Measurements from ENCODE around the gene NFAT5.

The NFAT5 gene

DNA sequence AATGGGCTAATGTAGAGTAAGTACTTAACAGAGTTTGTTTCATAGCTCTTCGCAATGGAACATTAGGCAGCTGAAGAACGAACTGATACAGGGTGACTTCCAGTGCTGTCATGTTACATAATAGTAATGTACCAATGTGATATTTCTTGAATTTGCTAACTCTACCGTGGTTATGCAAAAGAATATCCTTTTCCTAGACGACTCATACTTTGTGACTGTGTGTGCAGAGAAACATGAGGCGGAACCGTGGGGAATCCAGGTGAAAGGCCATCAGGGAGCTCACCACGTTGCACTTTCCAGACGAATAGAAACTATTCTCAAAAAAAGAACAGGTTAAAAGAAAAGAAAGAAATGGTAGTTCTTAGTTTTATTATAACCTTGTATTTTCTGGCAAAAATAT, 175.8 kb downstream of the NFAT5 start:
- DNase-seq (ENCODE audit: low read depth in 2 of 2), result no peak

DNA sequence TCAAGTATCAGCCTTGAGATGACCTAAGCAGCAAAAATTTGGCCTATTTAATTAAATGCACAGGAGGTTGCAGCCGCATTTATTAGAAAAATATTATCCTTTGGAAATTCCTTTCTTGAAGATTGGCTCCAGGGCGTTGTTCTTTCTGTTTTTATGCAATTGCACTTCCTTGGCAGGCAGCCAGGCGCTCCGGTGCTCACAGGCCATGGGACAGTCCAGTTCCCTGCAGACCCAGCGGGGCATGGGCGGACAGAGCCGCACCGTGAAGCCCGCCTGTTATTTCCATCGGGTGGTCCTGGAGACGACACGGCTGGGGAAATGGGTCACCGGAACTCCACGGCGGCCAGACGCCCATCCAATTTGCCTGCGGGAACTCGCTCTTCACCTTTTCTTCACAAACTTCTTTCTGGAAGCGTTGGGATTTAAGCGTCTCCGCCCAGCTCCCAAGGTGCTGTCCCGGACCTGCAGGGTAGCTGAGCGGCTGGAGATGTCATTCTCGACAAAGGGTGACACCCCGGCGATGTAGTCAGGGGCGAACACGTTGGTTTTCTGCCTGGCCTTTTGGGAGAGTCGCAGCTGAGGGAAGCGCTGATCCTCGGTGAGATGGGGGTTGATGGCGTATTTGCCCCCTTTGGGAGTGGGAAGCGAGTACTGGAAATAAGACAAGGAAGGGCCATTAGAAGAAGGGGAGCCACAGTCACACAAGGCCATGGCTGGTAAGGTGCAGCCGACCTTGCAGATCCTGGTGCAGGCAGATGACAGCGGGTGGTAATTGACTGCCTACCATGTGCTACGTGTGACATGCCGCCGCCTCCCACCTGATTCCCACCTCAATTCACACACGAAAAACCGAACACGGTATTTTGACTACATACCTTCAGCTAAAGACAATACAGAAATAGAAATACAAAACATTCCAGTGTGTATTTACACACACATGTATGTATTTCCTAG, 176.5 kb downstream of the NFAT5 start:
- DNase-seq (ENCODE audit: low read depth in 2 of 2), result no peak

DNA sequence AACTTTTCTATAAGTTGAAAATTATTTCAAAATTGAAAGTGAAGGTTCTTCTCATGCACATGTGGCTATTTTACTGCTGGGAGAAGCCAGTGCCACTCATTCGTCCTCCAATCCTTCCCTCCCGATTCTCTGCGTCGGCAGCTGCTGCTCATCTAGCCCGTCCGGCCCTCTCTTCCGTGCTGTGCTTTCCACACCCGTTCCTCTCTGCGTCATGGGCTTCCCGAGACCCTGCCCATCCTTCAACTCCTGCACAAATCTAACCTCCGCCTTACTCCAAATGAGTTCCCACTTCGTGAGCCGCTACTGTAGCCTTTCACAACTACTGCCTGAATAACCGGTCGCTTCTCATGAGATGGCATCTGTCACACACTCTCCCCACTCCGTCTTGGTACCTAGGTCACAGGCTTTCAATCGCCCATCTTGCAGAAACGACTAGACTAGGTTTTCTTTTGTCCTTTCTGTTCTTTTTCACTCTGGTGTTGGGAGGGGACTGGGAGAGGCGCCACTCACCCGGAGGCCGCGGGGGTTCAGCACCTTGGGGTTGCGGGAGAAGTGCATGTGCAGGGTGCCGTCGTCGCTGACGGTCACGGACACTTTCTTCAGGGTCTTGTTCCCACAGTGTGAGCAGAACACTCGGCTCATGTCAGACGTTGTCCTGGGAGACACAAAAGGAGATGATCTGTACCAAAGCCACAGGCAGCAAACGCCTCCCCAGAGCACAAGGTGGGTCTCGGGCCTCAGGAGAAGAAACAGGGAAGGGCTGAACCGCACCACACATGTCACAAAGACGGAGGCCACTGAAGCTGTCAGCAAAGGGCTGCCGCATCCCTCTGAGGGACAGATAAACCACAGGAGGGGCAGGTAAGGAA, 178.8 kb downstream of the NFAT5 start:
- no peak for DNase-seq (ENCODE audit: low read depth in 2 of 2)

DNA sequence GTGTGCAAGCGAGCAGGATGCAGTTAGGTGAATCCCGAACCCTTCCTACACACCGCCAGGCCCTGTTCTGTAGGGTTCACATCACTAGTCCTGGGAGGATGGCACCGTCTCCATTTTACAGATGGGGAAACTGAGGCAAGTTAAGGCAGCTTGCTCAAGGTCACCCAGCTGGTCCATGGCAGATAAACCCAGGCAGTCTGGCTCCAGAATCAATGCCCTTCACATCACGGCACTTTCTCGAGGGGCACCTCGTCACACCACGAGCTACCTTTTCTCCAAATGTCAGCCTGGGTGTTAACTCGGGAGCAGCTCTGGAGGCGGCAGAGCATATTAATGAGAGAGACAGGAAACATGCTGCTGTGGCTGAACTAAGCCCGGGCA, 179.5 kb downstream of the NFAT5 start:
- no peak for DNase-seq (ENCODE audit: low read depth in 2 of 2)

DNA sequence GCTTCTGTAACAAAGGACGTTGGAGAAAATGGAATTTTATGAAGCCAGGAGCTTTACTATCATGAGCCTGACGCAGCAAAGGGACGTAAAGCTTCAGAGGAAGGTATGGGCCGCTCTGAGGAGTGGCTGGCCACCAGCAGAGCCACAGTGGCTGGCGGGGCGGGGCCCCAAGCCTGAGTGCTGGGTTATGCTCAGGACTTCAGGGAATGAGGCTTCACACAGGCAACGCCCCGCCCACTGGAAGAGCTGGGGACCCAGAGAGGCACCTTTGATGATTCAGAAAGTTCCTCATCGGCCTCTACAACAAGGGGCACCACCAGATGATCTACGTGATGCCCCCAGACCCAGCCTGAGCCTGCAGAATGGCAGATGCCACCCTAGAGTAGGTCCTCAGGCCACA, 180.2 kb downstream of the NFAT5 start:
- no peak for DNase-seq (ENCODE audit: low read depth in 2 of 2)

DNA sequence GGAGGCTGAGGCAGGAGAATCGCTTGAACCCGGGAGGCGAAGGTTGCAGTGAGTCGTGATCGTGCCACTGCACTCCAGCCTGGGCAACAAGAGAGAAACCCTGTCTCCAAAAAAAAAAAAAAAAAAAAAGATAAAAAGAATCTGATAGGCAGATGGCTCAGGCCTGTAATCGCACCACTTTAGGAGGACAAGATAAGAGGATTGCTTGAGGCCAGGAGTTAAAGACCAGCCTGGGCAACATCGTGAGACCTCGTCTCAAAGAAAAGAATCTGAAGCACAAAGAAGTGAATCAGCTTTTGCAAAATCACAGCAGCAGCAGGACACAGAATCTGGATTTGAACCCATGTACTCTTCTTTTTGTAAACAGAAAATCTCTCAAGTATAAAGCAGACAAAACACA, 181.3 kb downstream of the NFAT5 start:
- no peak for DNase-seq (ENCODE audit: low read depth in 2 of 2)

DNA sequence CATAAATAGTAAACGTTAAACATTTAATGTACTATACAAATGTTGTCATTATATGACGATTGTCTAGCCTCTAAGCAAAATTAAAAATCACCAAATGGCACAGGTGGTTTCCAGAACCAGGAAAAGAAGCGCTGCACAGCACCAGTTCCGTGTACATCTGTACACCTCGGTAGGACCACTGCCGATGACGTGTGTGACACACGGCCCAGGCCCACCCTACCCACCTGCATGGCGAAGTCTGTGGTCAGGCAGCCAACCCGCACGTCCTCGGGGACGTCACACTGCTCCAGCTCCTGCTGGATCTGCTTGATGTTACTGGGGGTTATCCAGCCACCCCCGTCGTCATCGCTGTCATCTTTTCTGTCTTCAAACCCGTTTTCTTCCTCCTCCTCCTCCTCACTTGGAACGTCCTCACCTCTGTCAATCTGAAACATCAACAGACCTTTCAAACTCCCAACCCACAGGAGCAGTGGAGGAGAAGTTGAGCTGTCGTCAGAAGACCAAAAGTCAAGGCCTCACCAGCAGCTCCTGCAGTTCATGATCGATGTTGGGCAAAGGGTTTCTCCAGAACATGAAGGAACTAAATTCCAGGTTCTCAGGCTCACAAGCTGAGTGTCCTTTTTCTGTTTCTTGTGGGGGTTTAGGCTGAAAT, 183.1 kb downstream of the NFAT5 start:
- no peak for DNase-seq (ENCODE audit: low read depth in 2 of 2)

DNA sequence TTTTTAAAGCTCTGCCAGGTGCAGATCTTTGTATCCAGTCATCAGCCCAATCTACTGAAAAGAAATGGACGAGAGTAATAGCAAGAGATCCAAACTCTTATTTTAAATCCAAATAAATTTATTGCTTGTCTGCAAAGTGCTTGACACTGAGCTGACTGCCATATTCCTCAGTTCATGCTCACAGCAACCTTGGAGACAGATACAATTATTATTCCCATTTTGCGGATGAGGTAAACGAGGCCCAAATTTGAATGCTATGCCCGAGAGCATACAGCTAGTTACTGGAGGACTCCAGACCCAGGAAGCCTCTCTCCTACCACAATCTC, 188.3 kb downstream of the NFAT5 start:
- no peak for DNase-seq (ENCODE audit: low read depth in 2 of 2)

All from fibroblast of skin of left biceps (primary cell).